ENCODE results near the gene SMTNL2.
"Not testable (repeated sequence)": the region's sequence is repeated elsewhere in the genome, so short reads cannot be mapped to it uniquely, and the experiment has no call there.

SMTNL2 gene

GRCh38 chr17:4602041-4602440, 17.7 kb downstream of the SMTNL2 start:
- no peak for DNase-seq (ENCODE audit: low read depth in 3 of 3)

GRCh38 chr17:4604111-4604644, 19.8 kb downstream of the SMTNL2 start:
- DNase-seq (ENCODE audit: low read depth in 3 of 3): no peak

- not testable (repeated sequence) for DNase-seq (ENCODE audit: low read depth in 3 of 3)
These were observed 20.4 kb downstream of the SMTNL2 start for GRCh38 chr17:4604736-4605135.

- no peak for DNase-seq (ENCODE audit: low read depth in 3 of 3)
These were observed 21.5 kb downstream of the SMTNL2 start for GRCh38 chr17:4605826-4606225.

- no peak for DNase-seq (ENCODE audit: low read depth in 3 of 3)
These were observed 23.0 kb downstream of the SMTNL2 start for GRCh38 chr17:4607261-4607741.

GRCh38 chr17:4607773-4608187, 23.5 kb downstream of the SMTNL2 start:
- DNase-seq (ENCODE audit: low read depth in 3 of 3): no peak

- no peak for DNase-seq (ENCODE audit: low read depth in 3 of 3)
These were observed 25.4 kb downstream of the SMTNL2 start for GRCh38 chr17:4609761-4610160.

- no peak for DNase-seq (ENCODE audit: low read depth in 3 of 3)
These were observed 25.8 kb downstream of the SMTNL2 start for GRCh38 chr17:4610162-4610561.

GRCh38 chr17:4610656-4611055, 26.3 kb downstream of the SMTNL2 start:
- no peak for DNase-seq (ENCODE audit: low read depth in 3 of 3)

- no peak for DNase-seq (ENCODE audit: low read depth in 3 of 3)
These were observed 32.1 kb downstream of the SMTNL2 start for GRCh38 chr17:4616476-4616875.

- no peak for DNase-seq (ENCODE audit: low read depth in 3 of 3)
These were observed 32.8 kb downstream of the SMTNL2 start for GRCh38 chr17:4617090-4617489.

- no peak for DNase-seq (ENCODE audit: low read depth in 3 of 3)
These were observed 33.4 kb downstream of the SMTNL2 start for GRCh38 chr17:4617590-4618351.

GRCh38 chr17:4620531-4621101, 36.3 kb downstream of the SMTNL2 start:
- DNase-seq (ENCODE audit: low read depth in 3 of 3): no peak

- no peak for DNase-seq (ENCODE audit: low read depth in 3 of 3)
These were observed 38.0 kb downstream of the SMTNL2 start for GRCh38 chr17:4622375-4622774.

- DNase-seq (ENCODE audit: low read depth in 3 of 3): no peak
These were observed 38.9 kb downstream of the SMTNL2 start for GRCh38 chr17:4623249-4623648.

GRCh38 chr17:4624451-4624911, 40.2 kb downstream of the SMTNL2 start:
- not testable (repeated sequence) for DNase-seq (ENCODE audit: low read depth in 3 of 3)

- no peak for DNase-seq (ENCODE audit: low read depth in 3 of 3)
These were observed 40.9 kb downstream of the SMTNL2 start for GRCh38 chr17:4625181-4625617.

GRCh38 chr17:4626734-4627256, 42.5 kb downstream of the SMTNL2 start:
- DNase-seq (ENCODE audit: low read depth in 3 of 3): no peak

- DNase-seq (ENCODE audit: low read depth in 3 of 3): no peak
These were observed 47.1 kb downstream of the SMTNL2 start for GRCh38 chr17:4631431-4631830.

GRCh38 chr17:4631836-4632580, 47.7 kb downstream of the SMTNL2 start:
- no peak for DNase-seq (ENCODE audit: low read depth in 3 of 3)

GRCh38 chr17:4632581-4632920, 48.2 kb downstream of the SMTNL2 start:
- no peak for DNase-seq (ENCODE audit: low read depth in 3 of 3)

- DNase-seq (ENCODE audit: low read depth in 3 of 3): no peak
These were observed 49.3 kb downstream of the SMTNL2 start for GRCh38 chr17:4633643-4634042.

All from stimulated activated CD4-positive, alpha-beta T cell treated with anti-CD3 and anti-CD28 coated beads, TNF-alpha, amount 100 ng/mL, for 4 hours (primary cell).